Amniotic stem cell (primary cell): Measurements from ENCODE around the gene C4A.
"Not testable (repeated sequence)": the region's sequence is repeated elsewhere in the genome, so short reads cannot be mapped to it uniquely, and the experiment has no call there.

Source experiments
- DNase-seq: peaks from one replicate; lab custom pipeline; 2025; lab: John Stamatoyannopoulos, UW

Gene C4A

GRCh38 chr6:31980998-31981397 lies 859 bp upstream of the C4A start:
- not testable (repeated sequence) for DNase-seq

GRCh38 chr6:31989363-31989762 lies 7.5 kb downstream of the C4A start:
- DNase-seq, result not testable (repeated sequence)

DNA sequence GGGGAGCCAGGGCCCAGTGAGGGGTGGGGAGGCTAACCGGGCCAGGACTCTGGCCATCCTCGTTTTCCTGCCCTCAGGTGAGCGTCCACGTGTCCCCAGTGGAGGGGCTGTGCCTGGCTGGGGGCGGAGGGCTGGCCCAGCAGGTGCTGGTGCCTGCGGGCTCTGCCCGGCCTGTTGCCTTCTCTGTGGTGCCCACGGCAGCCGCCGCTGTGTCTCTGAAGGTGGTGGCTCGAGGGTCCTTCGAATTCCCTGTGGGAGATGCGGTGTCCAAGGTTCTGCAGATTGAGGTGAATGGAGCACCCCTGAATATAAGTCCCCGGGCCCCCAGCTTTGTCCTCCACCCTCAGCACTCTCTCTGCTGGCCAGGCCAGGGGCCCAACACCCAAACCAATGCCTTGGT lies 12.6 kb downstream of the C4A start:
- not testable (repeated sequence) for DNase-seq

DNA sequence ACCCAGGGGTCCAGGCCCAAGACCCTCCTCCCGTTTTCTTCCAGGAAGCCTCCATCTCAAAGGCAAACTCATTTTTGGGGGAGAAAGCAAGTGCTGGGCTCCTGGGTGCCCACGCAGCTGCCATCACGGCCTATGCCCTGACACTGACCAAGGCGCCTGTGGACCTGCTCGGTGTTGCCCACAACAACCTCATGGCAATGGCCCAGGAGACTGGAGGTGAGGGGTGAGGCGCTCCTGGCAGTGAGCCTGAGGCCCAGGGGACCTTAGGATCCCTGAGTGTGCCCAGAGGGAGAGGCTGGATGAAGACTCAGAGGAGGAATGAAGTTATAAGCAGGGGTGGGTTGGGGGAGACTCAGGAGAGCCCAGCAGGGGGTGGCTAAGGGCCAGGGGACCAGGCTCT lies 14.5 kb downstream of the C4A start:
- DNase-seq, result not testable (repeated sequence)

DNA sequence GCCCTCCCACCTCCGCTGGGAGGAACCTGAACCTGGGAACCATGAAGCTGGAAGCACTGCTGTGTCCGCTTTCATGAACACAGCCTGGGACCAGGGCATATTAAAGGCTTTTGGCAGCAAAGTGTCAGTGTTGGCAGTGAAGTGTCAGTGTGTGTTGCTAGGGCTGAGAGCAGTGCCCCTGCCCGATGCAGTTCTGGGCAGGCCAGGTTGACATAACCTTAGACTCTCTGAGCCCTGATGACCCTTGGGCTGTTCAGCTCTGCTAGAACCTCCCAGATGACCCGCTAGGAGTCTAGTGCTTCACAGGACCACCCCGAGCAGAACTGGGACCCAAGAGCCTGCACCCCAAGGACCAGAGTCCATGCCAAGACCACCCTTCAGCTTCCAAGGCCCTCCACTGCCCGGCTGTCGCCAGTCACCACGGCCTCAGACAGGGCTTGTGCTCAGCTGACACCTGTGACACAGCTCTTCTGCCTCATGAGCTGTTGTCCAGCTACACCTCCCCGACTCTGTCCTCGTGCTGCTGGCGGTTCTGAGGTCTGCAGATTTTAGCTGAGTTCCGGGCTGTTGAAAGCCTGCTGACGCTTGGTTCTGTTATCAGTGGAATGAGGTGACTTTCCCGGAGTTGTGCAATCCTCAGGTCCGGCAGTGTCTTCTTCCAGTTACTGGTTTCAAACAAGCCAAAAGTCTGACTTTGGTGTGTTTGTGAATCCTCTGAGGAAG lies 20.9 kb downstream of the C4A start:
- not testable (repeated sequence) for DNase-seq

DNA sequence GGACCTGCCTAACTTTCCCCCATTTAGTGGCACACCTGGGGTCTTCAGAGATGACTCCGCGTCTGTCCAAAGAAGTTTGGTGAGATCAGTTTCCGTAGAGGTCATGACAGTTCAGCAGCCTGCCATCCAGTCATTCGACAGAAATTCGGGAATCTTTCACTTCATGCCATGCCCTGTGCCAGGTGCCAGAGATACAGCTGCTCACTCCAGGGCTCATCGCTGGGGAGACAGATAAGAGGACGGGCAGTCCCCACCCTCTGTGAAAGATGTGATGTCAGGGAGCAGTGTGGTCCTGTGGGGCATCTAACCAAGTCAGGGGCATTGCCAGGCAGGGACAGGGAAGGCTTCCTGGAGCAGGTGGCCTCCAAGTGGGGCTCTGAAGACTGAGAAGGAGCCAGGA lies 21.4 kb downstream of the C4A start:
- not testable (repeated sequence) for DNase-seq

- not testable (repeated sequence) for DNase-seq
Measured at GRCh38 chr6:32004393-32004792, 22.5 kb downstream of the C4A start.

DNA sequence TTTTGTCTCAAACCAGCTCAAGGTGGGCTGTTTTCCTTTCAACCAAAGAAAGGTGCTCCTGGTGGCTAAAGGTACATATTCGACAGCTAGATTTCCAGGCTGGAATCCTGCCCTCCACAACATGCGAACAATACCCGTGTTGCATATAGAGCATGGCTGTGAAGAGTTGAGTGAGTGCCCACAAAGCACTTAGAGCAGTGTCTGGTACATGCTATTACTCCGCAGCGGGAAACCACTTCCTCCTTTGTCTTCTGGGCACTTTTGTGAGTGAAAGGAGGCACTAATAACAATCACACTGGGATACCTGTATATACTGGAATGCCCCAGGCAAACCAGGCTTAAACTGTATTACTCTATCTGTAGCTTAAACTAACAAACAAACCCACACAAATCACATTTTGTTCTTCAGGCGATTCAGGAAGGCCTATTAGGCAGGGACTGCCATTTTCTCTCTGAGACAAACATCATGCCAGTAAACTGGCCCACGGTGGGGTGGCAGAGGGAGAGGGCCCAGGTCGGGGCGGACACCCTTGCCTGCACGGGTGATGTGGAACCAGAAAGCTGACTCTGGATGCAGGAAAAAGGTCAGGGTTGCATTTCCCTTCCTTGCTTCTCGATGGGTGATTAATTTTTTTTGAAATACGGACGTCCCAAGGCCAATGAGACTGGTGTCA lies 23.1 kb downstream of the C4A start:
- not testable (repeated sequence) for DNase-seq

- DNase-seq, result not testable (repeated sequence)
Measured at GRCh38 chr6:32005538-32005880, 23.7 kb downstream of the C4A start.

DNA sequence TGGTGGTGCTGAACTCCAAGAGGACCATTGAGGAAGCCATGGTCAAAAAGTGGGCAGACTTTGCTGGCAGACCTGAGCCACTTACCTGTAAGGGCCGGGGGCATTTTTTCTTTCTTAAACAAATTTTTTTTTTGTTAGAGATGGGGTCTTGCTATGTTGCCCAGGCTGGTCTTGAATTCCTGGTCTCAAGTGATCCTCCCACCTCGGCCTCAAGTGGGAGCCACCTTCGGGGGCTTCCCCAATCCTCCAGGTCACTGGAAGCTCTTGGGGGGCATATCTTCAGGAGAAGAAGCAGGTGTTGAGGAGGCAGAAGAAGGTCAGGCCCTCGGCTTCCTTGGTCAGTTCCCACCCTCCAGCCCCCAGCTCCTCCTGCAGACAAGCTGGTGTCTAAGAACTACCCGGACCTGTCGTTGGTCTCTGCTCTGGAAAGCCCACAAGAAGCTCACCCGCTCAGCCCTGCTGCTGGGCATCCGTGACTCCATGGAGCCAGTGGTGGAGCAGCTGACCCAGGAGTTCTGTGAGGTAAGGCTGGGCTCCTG lies 24.2 kb downstream of the C4A start:
- not testable (repeated sequence) for DNase-seq

- not testable (repeated sequence) for DNase-seq
Measured at GRCh38 chr6:32007086-32007485, 25.2 kb downstream of the C4A start.

GRCh38 chr6:32008037-32008436 lies 26.2 kb downstream of the C4A start:
- DNase-seq, result not testable (repeated sequence)

DNA sequence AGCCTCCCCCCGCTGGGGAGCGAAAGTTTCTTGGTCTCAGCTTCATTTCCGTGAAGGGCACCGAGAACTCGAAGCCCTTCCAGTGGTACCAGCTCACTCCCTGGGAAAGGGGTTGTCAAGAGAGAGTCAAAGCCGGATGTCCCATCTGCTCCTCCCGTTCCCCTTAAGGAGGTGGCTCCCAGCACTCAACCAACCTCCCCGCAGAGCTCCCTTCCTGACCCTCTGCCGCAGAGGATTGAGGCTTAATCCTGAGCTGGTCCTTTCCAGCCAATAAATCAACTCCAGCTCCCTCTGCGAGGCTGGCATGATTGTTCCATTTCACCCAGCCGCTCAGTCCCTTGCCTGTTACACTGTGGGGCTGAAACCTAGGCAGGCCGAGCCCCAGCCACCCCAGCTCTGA lies 26.8 kb downstream of the C4A start:
- DNase-seq, result not testable (repeated sequence)

- DNase-seq, result not testable (repeated sequence)
Measured at GRCh38 chr6:32009537-32009936, 27.7 kb downstream of the C4A start.

GRCh38 chr6:32010856-32011530 lies 29.1 kb downstream of the C4A start:
- DNase-seq, result not testable (repeated sequence)

DNA sequence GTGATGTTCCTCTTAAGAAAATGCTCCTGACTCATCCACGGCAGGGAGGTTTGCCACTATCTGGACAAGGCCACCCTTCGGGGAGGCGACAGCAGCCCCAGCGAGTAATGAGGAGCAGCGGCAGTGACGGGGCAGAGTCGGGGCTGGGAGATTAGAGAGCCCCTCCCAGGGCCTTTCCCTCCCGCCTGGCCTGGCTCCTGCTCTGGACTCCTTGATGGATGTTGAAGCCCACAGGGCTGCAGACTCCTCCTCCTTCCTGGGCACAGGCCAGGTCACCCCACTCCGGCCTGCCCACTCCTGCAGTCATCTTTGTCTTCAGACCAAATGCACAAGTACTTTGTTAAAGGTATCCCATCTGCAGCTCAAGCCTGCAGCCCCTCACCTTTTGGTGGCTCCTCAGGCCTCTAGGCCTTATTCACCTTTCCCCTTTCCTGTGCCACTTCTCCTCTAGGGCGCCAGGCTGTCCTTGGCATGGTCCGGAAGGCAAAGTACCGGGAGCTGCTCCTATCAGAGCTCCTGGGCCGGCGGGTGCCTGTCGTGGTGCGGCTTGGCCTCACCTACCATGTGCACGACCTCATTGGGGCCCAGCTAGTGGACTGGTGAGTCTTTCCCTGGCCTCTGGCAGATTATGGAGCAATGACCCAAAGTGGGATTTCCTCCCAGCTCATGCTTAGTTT lies 31.2 kb downstream of the C4A start:
- DNase-seq, result not testable (repeated sequence)

DNA sequence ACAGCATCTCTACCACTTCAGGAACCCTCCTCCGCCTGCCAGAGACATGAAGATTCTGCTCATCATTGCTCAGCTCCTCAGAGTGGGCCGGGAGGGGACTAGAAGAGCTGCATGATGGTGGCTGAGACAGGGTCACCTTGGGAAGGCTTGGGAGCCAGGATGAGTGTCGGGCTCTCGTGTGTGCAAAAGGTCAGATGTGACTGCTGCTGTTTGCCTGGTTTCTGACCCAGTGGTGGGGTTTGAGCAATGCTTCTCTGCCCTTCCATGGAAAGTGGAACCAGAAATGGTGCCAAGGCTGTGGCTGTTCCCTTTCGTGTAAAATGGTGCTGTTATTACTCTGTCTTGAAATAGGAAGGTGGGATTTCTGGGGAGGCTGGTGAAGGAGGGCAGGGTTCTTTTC lies 31.9 kb downstream of the C4A start:
- not testable (repeated sequence) for DNase-seq

GRCh38 chr6:32014547-32014946 lies 32.7 kb downstream of the C4A start, which contains the start of gene C4B:
TSS of gene C4B (plus strand) at chr6:32014795. CDS start at chr6:32014846, 51 bp downstream.
- not testable (repeated sequence) for DNase-seq

GRCh38 chr6:32022100-32022499 lies 40.2 kb downstream of the C4A start:
- DNase-seq, result not testable (repeated sequence)

DNA sequence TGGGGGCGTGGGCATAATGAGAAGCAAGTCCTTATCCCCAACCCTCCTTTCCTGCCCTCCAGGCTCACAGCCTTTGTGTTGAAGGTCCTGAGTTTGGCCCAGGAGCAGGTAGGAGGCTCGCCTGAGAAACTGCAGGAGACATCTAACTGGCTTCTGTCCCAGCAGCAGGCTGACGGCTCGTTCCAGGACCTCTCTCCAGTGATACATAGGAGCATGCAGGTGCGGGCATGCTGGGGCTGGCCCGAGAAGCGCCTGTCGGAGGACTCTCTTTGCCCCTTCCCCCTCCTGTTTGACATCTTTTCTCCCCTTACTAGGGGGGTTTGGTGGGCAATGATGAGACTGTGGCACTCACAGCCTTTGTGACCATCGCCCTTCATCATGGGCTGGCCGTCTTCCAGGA lies 46.8 kb downstream of the C4A start:
- not testable (repeated sequence) for DNase-seq

DNA sequence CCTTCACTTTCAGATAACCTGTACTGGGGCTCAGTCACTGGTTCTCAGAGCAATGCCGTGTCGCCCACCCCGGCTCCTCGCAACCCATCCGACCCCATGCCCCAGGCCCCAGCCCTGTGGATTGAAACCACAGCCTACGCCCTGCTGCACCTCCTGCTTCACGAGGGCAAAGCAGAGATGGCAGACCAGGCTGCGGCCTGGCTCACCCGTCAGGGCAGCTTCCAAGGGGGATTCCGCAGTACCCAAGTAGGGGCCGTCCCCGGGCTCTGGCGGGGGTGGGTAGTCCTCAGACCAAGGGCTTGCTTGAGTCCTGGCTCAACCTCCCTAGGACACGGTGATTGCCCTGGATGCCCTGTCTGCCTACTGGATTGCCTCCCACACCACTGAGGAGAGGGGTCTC lies 47.7 kb downstream of the C4A start:
- not testable (repeated sequence) for DNase-seq
